ENCODE measurements around the gene BPIFB2. TPM values are rescaled to one million over a fixed set of nuclear protein-coding genes. Genes with fewer than 3 reads are reported as not detected.

Gene BPIFB2
- polyA plus RNA-seq, 1 of the 3 experiments (the other 2 are of a cell fraction): not detected

DNA sequence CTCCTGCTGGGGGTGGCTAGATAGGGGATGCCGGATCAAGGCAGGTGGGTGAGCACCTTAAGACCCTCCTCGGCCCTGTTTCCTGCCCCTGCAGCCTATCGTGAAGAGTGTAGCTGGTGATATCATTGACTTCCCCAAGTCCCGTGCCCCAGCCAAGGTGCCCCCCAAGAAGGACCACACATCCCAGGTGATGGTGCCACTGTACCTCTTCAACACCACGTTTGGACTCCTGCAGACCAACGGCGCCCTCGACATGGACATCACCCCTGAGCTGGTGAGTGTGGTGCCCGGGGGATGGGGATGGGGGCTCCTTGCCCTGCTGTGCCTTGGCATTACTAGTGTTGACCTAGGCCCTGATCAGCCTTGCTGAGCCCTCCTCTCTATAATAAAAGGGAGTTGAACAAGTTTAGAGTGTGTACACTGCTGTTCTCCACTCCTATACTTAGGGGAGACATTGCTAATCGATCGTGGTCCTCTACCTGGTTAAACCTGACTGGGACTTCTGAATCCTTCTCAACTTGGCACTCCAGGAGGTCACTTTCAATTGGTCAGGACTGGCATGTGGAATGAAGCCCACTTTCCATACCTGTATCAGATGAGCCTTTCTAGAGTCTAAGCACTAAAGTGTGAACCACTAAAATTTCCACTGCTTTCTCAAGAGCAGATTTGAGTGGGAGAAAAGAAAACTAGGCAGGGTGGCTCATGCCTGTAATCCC lies 57.2 kb downstream of the BPIFB2 start (continued):
- TF ChIP-seq, protein P1, sequence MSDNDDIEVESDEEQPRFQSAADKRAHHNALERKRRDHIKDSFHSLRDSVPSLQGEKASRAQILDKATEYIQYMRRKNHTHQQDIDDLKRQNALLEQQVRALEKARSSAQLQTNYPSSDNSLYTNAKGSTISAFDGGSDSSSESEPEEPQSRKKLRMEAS (IDR thresholded peaks at IDR 0.05; ENCODE audit: low read depth): no peak
- TF ChIP-seq EP300 (IDR thresholded peaks at IDR 0.05; ENCODE audit: borderline replicate concordance in 1 of 2, low read depth in 1 of 2, low read length in 1 of 2): no peak
- no peak for TF ChIP-seq POLR2AphosphoS5 (IDR thresholded peaks at IDR 0.05; ENCODE audit: low read depth, low read length)

DNA sequence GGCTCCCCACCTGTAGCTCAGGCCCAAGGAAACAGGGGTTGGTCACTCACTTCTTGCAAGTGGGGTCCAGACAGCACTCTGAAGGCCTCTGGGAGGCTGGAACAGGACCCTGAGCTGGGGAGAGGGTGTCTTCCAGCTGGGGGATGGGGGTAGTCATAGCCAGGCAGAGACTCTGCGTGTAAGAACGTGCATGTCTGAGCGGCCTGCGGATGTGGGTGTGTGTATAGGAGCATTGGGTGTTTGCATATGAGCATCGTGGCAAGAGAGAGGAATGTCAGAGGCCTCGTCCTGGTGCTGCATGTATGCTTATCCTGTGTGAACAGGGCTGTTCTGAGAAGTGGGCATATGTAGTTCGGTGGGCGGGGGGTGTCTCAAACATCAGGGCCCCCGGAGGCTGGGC lies 58.3 kb downstream of the BPIFB2 start:
- Histone ChIP-seq H3K27me3 (ENCODE audit: insufficient read depth) (peaks cover 40% of the 10 kb centered on the region; the same call in 1 of the 2 replicates), H3K4me3 (ENCODE audit: low read depth in 2 of 2, low read length in 1 of 2) (no peak overlapping the region), H3K9ac (no peak overlapping the region), H4K20me1 (ENCODE audit: insufficient read depth) (no peaks in the 10 kb centered on the region), H3K36me3 (replicated peaks in 1 of 2; ENCODE audit: control insufficient read depth in 1 of 2, insufficient read depth in 2 of 2, low read length in 1 of 2) (no peaks in the 10 kb centered on the region), H3K27ac (ENCODE audit: low read depth in 2 of 2, low read length in 1 of 2) (no peak overlapping the region), H3F3A (replicated peaks; ENCODE audit: insufficient read depth) (no peaks in the 10 kb centered on the region), H3K79me2 (ENCODE audit: insufficient read depth) (no peaks in the 10 kb centered on the region), H3K4me2 (no peak overlapping the region), H2AFZ (ENCODE audit: low read depth) (no peak overlapping the region), H3K9me2 (no peaks in the 10 kb centered on the region), H3K9me3 (no peaks in the 10 kb centered on the region), H3K4me1 (ENCODE audit: control insufficient read depth in 1 of 2, insufficient read depth in 2 of 2, low read depth in 1 of 2, low read length in 1 of 2) (no peaks in the 10 kb centered on the region)
- ChIA-PET POLR2A (no interaction called here), CTCF (no interaction called here)
- TF ChIP-seq POLR2AphosphoS5 (IDR thresholded peaks at IDR 0.05; ENCODE audit: low read depth, low read length): no peak
- no peak for TF ChIP-seq TEAD4 (IDR thresholded peaks at IDR 0.05; ENCODE audit: borderline replicate concordance, insufficient read depth)
- TF ChIP-seq, protein P2, sequence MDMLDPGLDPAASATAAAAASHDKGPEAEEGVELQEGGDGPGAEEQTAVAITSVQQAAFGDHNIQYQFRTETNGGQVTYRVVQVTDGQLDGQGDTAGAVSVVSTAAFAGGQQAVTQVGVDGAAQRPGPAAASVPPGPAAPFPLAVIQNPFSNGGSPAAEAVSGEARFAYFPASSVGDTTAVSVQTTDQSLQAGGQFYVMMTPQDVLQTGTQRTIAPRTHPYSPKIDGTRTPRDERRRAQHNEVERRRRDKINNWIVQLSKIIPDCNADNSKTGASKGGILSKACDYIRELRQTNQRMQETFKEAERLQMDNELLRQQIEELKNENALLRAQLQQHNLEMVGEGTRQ (IDR thresholded peaks at IDR 0.05; ENCODE audit: borderline replicate concordance, low read depth, low read length): no peak
- TF ChIP-seq EP300 (IDR thresholded peaks at IDR 0.05; ENCODE audit: borderline replicate concordance in 1 of 2, low read depth in 1 of 2, low read length in 1 of 2): no peak
- TF ChIP-seq, protein P3, sequence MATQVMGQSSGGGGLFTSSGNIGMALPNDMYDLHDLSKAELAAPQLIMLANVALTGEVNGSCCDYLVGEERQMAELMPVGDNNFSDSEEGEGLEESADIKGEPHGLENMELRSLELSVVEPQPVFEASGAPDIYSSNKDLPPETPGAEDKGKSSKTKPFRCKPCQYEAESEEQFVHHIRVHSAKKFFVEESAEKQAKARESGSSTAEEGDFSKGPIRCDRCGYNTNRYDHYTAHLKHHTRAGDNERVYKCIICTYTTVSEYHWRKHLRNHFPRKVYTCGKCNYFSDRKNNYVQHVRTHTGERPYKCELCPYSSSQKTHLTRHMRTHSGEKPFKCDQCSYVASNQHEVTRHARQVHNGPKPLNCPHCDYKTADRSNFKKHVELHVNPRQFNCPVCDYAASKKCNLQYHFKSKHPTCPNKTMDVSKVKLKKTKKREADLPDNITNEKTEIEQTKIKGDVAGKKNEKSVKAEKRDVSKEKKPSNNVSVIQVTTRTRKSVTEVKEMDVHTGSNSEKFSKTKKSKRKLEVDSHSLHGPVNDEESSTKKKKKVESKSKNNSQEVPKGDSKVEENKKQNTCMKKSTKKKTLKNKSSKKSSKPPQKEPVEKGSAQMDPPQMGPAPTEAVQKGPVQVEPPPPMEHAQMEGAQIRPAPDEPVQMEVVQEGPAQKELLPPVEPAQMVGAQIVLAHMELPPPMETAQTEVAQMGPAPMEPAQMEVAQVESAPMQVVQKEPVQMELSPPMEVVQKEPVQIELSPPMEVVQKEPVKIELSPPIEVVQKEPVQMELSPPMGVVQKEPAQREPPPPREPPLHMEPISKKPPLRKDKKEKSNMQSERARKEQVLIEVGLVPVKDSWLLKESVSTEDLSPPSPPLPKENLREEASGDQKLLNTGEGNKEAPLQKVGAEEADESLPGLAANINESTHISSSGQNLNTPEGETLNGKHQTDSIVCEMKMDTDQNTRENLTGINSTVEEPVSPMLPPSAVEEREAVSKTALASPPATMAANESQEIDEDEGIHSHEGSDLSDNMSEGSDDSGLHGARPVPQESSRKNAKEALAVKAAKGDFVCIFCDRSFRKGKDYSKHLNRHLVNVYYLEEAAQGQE (IDR thresholded peaks at IDR 0.05; ENCODE audit: low read depth, low read length): no peak
- TF ChIP-seq JUND (IDR thresholded peaks at IDR 0.05): no peak
- no peak for TF ChIP-seq NFIC (IDR thresholded peaks at IDR 0.05; ENCODE audit: borderline replicate concordance)
- no peak for TF ChIP-seq GATA2 (CRISPR knock-in tag; IDR thresholded peaks at IDR 0.05)
- TF ChIP-seq, protein P4, sequence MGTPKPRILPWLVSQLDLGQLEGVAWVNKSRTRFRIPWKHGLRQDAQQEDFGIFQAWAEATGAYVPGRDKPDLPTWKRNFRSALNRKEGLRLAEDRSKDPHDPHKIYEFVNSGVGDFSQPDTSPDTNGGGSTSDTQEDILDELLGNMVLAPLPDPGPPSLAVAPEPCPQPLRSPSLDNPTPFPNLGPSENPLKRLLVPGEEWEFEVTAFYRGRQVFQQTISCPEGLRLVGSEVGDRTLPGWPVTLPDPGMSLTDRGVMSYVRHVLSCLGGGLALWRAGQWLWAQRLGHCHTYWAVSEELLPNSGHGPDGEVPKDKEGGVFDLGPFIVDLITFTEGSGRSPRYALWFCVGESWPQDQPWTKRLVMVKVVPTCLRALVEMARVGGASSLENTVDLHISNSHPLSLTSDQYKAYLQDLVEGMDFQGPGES (IDR thresholded peaks at IDR 0.05; ENCODE audit: low read depth, low read length): no peak
- TF ChIP-seq, protein P5, sequence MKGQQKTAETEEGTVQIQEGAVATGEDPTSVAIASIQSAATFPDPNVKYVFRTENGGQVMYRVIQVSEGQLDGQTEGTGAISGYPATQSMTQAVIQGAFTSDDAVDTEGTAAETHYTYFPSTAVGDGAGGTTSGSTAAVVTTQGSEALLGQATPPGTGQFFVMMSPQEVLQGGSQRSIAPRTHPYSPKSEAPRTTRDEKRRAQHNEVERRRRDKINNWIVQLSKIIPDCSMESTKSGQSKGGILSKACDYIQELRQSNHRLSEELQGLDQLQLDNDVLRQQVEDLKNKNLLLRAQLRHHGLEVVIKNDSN (IDR thresholded peaks at IDR 0.05; ENCODE audit: borderline replicate concordance, low read depth): no peak
- no peak for DNase-seq
- 18% methylated on average over 5 of the region's 9 CpGs for WGBS (ENCODE audit: low lambda C conversion rate)

Measured in SK-N-SH (cell line).